ENCODE data around the gene SYNE3.

Gene SYNE3

GRCh38 chr14:95491936-95492608 lies 24.4 kb downstream of the SYNE3 start:
- DNase-seq (ENCODE audit: low read depth in 1 of 2, low spot score in 1 of 2) = no peak
- no peaks in the 10 kb centered on the region for H3K27me3 ChIP-seq (ENCODE audit: insufficient read depth, poor library complexity, severe bottlenecking)
- H3K4me3 ChIP-seq (replicated peaks; ENCODE audit: insufficient read depth, low read length) = no peak overlapping the region
- no peak overlapping the region for H3K27ac ChIP-seq (replicated peaks)
- TF ChIP-seq GABPA (IDR thresholded peaks at IDR 0.05; ENCODE audit: low read depth) (no peak), POLR2AphosphoS5 (IDR thresholded peaks at IDR 0.05; ENCODE audit: low read depth) (no peak)
- TF ChIP-seq, protein P1, sequence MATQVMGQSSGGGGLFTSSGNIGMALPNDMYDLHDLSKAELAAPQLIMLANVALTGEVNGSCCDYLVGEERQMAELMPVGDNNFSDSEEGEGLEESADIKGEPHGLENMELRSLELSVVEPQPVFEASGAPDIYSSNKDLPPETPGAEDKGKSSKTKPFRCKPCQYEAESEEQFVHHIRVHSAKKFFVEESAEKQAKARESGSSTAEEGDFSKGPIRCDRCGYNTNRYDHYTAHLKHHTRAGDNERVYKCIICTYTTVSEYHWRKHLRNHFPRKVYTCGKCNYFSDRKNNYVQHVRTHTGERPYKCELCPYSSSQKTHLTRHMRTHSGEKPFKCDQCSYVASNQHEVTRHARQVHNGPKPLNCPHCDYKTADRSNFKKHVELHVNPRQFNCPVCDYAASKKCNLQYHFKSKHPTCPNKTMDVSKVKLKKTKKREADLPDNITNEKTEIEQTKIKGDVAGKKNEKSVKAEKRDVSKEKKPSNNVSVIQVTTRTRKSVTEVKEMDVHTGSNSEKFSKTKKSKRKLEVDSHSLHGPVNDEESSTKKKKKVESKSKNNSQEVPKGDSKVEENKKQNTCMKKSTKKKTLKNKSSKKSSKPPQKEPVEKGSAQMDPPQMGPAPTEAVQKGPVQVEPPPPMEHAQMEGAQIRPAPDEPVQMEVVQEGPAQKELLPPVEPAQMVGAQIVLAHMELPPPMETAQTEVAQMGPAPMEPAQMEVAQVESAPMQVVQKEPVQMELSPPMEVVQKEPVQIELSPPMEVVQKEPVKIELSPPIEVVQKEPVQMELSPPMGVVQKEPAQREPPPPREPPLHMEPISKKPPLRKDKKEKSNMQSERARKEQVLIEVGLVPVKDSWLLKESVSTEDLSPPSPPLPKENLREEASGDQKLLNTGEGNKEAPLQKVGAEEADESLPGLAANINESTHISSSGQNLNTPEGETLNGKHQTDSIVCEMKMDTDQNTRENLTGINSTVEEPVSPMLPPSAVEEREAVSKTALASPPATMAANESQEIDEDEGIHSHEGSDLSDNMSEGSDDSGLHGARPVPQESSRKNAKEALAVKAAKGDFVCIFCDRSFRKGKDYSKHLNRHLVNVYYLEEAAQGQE (IDR thresholded peaks at IDR 0.05; ENCODE audit: insufficient replicate concordance, low read depth) = no peak
- TF ChIP-seq, protein P2, sequence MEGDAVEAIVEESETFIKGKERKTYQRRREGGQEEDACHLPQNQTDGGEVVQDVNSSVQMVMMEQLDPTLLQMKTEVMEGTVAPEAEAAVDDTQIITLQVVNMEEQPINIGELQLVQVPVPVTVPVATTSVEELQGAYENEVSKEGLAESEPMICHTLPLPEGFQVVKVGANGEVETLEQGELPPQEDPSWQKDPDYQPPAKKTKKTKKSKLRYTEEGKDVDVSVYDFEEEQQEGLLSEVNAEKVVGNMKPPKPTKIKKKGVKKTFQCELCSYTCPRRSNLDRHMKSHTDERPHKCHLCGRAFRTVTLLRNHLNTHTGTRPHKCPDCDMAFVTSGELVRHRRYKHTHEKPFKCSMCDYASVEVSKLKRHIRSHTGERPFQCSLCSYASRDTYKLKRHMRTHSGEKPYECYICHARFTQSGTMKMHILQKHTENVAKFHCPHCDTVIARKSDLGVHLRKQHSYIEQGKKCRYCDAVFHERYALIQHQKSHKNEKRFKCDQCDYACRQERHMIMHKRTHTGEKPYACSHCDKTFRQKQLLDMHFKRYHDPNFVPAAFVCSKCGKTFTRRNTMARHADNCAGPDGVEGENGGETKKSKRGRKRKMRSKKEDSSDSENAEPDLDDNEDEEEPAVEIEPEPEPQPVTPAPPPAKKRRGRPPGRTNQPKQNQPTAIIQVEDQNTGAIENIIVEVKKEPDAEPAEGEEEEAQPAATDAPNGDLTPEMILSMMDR (IDR thresholded peaks at IDR 0.05; ENCODE audit: insufficient read depth, low read length) = no peak

- Histone ChIP-seq H3K27ac (replicated peaks) (no peak overlapping the region), H3K4me3 (replicated peaks; ENCODE audit: insufficient read depth, low read length) (no peak overlapping the region), H3K27me3 (ENCODE audit: insufficient read depth, poor library complexity, severe bottlenecking) (no peaks in the 10 kb centered on the region)
- DNase-seq (ENCODE audit: low read depth in 1 of 2, low spot score in 1 of 2) = no peak
- TF ChIP-seq SPI1 (IDR thresholded peaks at IDR 0.05; ENCODE audit: borderline replicate concordance, low read depth) (no peak), GABPA (IDR thresholded peaks at IDR 0.05; ENCODE audit: low read depth) (no peak), POLR2AphosphoS5 (IDR thresholded peaks at IDR 0.05; ENCODE audit: low read depth) (no peak)
- TF ChIP-seq, protein P2 (IDR thresholded peaks at IDR 0.05; ENCODE audit: insufficient read depth, low read length) = no peak
- TF ChIP-seq, protein P1 (IDR thresholded peaks at IDR 0.05; ENCODE audit: insufficient replicate concordance, low read depth) = no peak
Measured at GRCh38 chr14:95490727-95491451, 25.6 kb downstream of the SYNE3 start.

- TF ChIP-seq POLR2AphosphoS5 (IDR thresholded peaks at IDR 0.05; ENCODE audit: low read depth) = no peak
- TF ChIP-seq GABPA (IDR thresholded peaks at IDR 0.05; ENCODE audit: low read depth) = no peak
- no peak for TF ChIP-seq SPI1 (IDR thresholded peaks at IDR 0.05; ENCODE audit: borderline replicate concordance, low read depth)
- TF ChIP-seq, protein P1 (IDR thresholded peaks at IDR 0.05; ENCODE audit: insufficient replicate concordance, low read depth) = no peak
- TF ChIP-seq, protein P2 (IDR thresholded peaks at IDR 0.05; ENCODE audit: insufficient read depth, low read length) = no peak
- no peak for DNase-seq (ENCODE audit: low read depth in 1 of 2, low spot score in 1 of 2)
- Histone ChIP-seq H3K27ac (replicated peaks) (no peak overlapping the region; the same call in 1 of the 2 replicates), H3K4me3 (replicated peaks; ENCODE audit: insufficient read depth, low read length) (no peak overlapping the region), H3K27me3 (ENCODE audit: insufficient read depth, poor library complexity, severe bottlenecking) (no peaks in the 10 kb centered on the region)
Measured at GRCh38 chr14:95490138-95490509, 26.3 kb downstream of the SYNE3 start.

Measured in HL-60 (cell line).